Measurements from ENCODE around the gene PPP4R3B.
"Not testable (repeated sequence)": the region's sequence is repeated elsewhere in the genome, so short reads cannot be mapped to it uniquely, and the experiment has no call there.

PPP4R3B gene

DNA sequence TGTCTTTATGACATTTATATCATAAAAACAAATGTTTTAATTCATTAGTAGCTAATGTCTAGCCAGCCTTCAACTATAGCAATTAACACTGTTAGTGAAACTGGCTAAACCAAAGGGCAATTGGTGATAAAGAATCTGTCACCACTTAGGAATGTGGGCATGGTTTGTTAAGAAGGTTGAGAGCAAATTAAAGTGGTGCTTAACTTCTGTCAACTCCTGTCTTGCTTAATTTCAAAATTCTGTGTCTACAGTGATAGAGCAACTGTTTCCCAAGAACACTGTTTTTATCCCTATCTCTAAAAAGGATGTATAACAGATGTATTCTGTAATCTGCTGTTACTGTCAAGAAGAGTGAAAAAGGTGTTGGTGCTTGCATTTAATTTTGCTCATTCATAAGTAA, 61.4 kb downstream of the PPP4R3B start:
- peaks cover 74% of the 10 kb centered on the region for H3K36me3 ChIP-seq (ENCODE audit: insufficient read depth, low read length)
- no peak for TF ChIP-seq EZH2 (IDR thresholded peaks at IDR 0.05; ENCODE audit: borderline replicate concordance, low read depth, low read length, severe bottlenecking)
- TF ChIP-seq, protein P1, sequence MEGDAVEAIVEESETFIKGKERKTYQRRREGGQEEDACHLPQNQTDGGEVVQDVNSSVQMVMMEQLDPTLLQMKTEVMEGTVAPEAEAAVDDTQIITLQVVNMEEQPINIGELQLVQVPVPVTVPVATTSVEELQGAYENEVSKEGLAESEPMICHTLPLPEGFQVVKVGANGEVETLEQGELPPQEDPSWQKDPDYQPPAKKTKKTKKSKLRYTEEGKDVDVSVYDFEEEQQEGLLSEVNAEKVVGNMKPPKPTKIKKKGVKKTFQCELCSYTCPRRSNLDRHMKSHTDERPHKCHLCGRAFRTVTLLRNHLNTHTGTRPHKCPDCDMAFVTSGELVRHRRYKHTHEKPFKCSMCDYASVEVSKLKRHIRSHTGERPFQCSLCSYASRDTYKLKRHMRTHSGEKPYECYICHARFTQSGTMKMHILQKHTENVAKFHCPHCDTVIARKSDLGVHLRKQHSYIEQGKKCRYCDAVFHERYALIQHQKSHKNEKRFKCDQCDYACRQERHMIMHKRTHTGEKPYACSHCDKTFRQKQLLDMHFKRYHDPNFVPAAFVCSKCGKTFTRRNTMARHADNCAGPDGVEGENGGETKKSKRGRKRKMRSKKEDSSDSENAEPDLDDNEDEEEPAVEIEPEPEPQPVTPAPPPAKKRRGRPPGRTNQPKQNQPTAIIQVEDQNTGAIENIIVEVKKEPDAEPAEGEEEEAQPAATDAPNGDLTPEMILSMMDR (IDR thresholded peaks at IDR 0.05; ENCODE audit: borderline replicate concordance, extremely low read depth, low read length, poor library complexity, severe bottlenecking), result no peak
- H4K20me1 ChIP-seq (ENCODE audit: insufficient read depth, low read length), result no peaks in the 10 kb centered on the region
- no peak overlapping the region for H3K9ac ChIP-seq (ENCODE audit: low read depth, low read length)
- H3K4me3 ChIP-seq (ENCODE audit: low read depth in 1 of 2, low read length in 2 of 2), result no peak overlapping the region
- no peak for ATAC-seq (ENCODE audit: insufficient read depth, low read depth)
- no peak overlapping the region for H3K4me2 ChIP-seq (ENCODE audit: insufficient read depth, low read length)
- DNase-seq, result no peak
- H3K79me2 ChIP-seq (ENCODE audit: insufficient read depth, low read length), result no peaks in the 10 kb centered on the region
- no peaks in the 10 kb centered on the region for H3K4me1 ChIP-seq (ENCODE audit: insufficient read depth, low read length)
- H3K27ac ChIP-seq (ENCODE audit: low read length), result no peak overlapping the region
- H2AFZ ChIP-seq (ENCODE audit: low read depth, low read length), result no peak overlapping the region
- peaks cover 1% of the 10 kb centered on the region for H3K9me3 ChIP-seq (ENCODE audit: insufficient read depth, low read length, severe bottlenecking)
- H3K27me3 ChIP-seq (ENCODE audit: insufficient read depth, low read length, poor library complexity), result no peaks in the 10 kb centered on the region

DNA sequence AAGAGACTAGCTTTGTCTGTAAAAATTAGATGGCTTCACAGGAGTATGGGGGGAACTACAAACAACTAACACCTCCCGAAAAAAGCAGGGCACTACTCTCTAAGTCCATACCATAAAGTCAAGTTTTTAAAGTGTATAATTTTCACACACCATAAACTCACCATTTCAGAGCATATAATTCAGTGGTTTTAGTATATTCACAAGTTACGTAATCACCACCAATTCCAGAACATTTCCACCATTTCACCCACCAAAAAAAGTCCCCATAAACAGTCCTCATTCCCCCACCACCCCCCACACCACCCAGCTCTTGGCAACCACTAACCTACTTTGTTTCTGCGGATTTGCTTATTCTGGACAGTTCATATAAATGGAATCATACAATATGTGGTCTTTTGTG, 64.1 kb downstream of the PPP4R3B start:
- Histone ChIP-seq H3K27ac (ENCODE audit: low read length) (no peak overlapping the region), H3K27me3 (ENCODE audit: insufficient read depth, low read length, poor library complexity) (no peaks in the 10 kb centered on the region), H4K20me1 (ENCODE audit: insufficient read depth, low read length) (no peaks in the 10 kb centered on the region), H3K79me2 (ENCODE audit: insufficient read depth, low read length) (no peaks in the 10 kb centered on the region), H3K4me1 (ENCODE audit: insufficient read depth, low read length) (no peaks in the 10 kb centered on the region), H3K4me3 (ENCODE audit: low read depth in 1 of 2, low read length in 2 of 2) (no peak overlapping the region), H2AFZ (ENCODE audit: low read depth, low read length) (no peak overlapping the region), H3K9me3 (ENCODE audit: insufficient read depth, low read length, severe bottlenecking) (no peaks in the 10 kb centered on the region), H3K36me3 (ENCODE audit: insufficient read depth, low read length) (peaks cover 73% of the 10 kb centered on the region), H3K9ac (ENCODE audit: low read depth, low read length) (no peak overlapping the region), H3K4me2 (ENCODE audit: insufficient read depth, low read length) (no peak overlapping the region)
- ATAC-seq (ENCODE audit: insufficient read depth, low read depth) (no peak), DNase-seq (no peak)
- no peak for TF ChIP-seq EZH2 (IDR thresholded peaks at IDR 0.05; ENCODE audit: borderline replicate concordance, low read depth, low read length, severe bottlenecking)
- TF ChIP-seq, protein P1 (IDR thresholded peaks at IDR 0.05; ENCODE audit: borderline replicate concordance, extremely low read depth, low read length, poor library complexity, severe bottlenecking), result no peak

DNA sequence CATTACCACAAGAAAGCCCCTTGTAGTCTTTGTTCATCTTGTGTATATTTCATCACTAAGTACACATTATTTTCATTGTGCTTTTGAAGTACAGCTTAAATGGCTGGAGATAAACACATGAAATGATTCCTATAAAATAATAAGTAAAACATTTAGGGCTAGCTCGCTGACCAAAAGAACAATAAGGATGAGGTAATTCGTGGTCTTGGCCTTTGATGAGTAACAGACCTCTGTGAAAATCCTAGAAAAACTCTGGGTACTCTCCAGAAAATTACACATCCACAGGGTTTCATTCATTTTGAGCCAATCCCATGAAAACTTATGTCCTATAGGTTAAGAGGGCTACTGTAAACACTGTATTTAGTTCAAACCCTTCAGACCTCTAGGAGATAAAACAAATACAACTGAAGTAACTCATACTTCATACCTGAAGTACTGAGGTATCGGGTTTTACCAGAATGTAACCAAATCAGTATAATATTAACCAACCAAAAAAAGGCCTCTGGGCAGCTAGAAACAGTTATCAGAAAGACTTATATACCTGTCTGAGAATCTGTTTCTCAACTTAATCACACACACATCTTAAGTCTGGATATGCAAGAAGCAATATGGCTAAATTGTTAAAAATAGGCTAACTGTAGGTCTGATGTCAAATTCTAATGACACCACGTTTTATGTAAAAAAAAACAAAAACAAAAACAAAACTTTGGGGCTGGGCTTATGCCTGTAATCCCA, 66.9 kb downstream of the PPP4R3B start:
- Histone ChIP-seq H3K9me3 (ENCODE audit: insufficient read depth, low read length, severe bottlenecking) (no peaks in the 10 kb centered on the region), H3K27me3 (ENCODE audit: insufficient read depth, low read length, poor library complexity) (no peaks in the 10 kb centered on the region), H3K79me2 (ENCODE audit: insufficient read depth, low read length) (no peaks in the 10 kb centered on the region), H3K4me3 (ENCODE audit: low read depth in 1 of 2, low read length in 2 of 2) (no peak overlapping the region), H4K20me1 (ENCODE audit: insufficient read depth, low read length) (no peaks in the 10 kb centered on the region), H3K27ac (ENCODE audit: low read length) (no peak overlapping the region), H3K4me1 (ENCODE audit: insufficient read depth, low read length) (no peaks in the 10 kb centered on the region), H3K4me2 (ENCODE audit: insufficient read depth, low read length) (no peak overlapping the region), H3K9ac (ENCODE audit: low read depth, low read length) (no peak overlapping the region), H2AFZ (ENCODE audit: low read depth, low read length) (no peak overlapping the region), H3K36me3 (ENCODE audit: insufficient read depth, low read length) (peaks cover 64% of the 10 kb centered on the region)
- DNase-seq, result no peak
- ATAC-seq (ENCODE audit: insufficient read depth, low read depth), result no peak
- TF ChIP-seq EZH2 (IDR thresholded peaks at IDR 0.05; ENCODE audit: borderline replicate concordance, low read depth, low read length, severe bottlenecking), result no peak
- TF ChIP-seq, protein P1 (IDR thresholded peaks at IDR 0.05; ENCODE audit: borderline replicate concordance, extremely low read depth, low read length, poor library complexity, severe bottlenecking), result no peak

DNA sequence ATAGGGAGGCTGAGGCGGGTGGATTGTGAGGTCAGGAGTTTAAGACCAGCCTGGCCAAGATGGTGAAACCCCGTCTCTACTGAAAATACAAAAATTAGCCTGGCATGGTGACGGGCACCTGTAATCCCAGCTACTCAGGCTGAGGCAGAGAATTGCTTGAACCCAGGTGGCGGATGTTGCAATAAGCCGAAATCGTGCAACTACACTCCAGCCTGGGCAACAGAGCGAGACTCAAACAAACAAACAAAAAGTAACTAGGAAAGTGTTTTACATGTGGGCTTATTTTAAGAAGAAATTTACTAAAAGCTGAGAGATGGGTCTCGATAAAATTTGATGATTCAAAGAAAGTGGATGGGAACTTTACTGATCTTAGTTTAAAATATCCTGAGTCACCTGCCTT, 69.7 kb downstream of the PPP4R3B start:
- DNase-seq; H3K9ac ChIP-seq (ENCODE audit: low read depth, low read length); H3K4me2 ChIP-seq (ENCODE audit: insufficient read depth, low read length); H3K27me3 ChIP-seq (ENCODE audit: insufficient read depth, low read length, poor library complexity); H3K9me3 ChIP-seq (ENCODE audit: insufficient read depth, low read length, severe bottlenecking); ATAC-seq (ENCODE audit: insufficient read depth, low read depth); H3K4me1 ChIP-seq (ENCODE audit: insufficient read depth, low read length); H4K20me1 ChIP-seq (ENCODE audit: insufficient read depth, low read length); H3K79me2 ChIP-seq (ENCODE audit: insufficient read depth, low read length); H3K27ac ChIP-seq (ENCODE audit: low read length); H2AFZ ChIP-seq (ENCODE audit: low read depth, low read length); H3K4me3 ChIP-seq (ENCODE audit: low read depth in 1 of 2, low read length in 2 of 2): not testable (repeated sequence)
- H3K36me3 ChIP-seq (ENCODE audit: insufficient read depth, low read length), result peaks cover 69% of the 10 kb centered on the region
